ENCODE measurements around the gene TNFRSF25. TPM values are rescaled to one million over a fixed set of nuclear protein-coding genes. Genes with fewer than 3 reads are reported as not detected.
A peak's percentile ranks its signal among the peaks of the same experiment; 100 is the strongest.

The TNFRSF25 gene
- total and polyA plus RNA-seq, 2 donors (not counting 3 experiments of a cell fraction or from before 2014, with no cell fraction given) = 33.9 to 38.8 TPM

DNA sequence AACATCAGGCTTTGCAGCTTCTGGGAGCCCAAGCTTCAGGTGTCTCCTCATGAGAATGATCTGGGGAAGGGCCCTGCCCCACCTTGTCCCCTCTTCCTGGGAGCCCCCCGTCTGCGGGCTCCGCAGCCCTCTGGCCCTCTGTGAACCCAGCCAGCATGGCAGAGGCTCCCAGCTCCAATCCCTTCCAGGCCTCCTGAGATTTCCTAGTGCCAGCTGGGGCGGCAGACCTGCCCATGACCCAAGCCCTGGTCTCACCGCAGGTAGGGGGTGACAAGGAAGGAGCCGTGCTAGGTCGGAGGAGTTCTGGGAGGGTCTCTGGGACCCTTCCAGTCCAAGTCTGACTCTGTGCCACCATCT is 17.8 kb upstream of the TNFRSF25 start:
- Histone ChIP-seq H3K9me3 (replicated peaks; ENCODE audit: control insufficient read depth, insufficient read depth, low read length) (no peaks in the 10 kb centered on the region), H3K79me2 (ENCODE audit: control insufficient read depth, insufficient read depth, low read length) (peaks cover 39% of the 10 kb centered on the region), H3K27ac (ENCODE audit: insufficient read depth, low read depth, low read length) (no peak overlapping the region), H3K9ac (replicated peaks; ENCODE audit: extremely low read depth, insufficient read depth, low read length) (no peak overlapping the region), H3K4me2 (ENCODE audit: insufficient read depth, low read length) (peak overlapping the region; percentile 65), H3K27me3 (ENCODE audit: control insufficient read depth in 2 of 2, insufficient read depth in 2 of 2, low read length in 2 of 2) (no peaks in the 10 kb centered on the region), H2AFZ (ENCODE audit: low read depth, low read length) (no peak overlapping the region), H3K4me3 (replicated peaks in 1 of 3; ENCODE audit: insufficient read depth in 1 of 3, low read depth in 1 of 3, low read length in 3 of 3) (no peak overlapping the region), H3K36me3 (ENCODE audit: control insufficient read depth in 2 of 2, extremely low read depth in 1 of 2, insufficient read depth in 2 of 2, low read length in 2 of 2) (no peaks in the 10 kb centered on the region), H4K20me1 (replicated peaks; ENCODE audit: control insufficient read depth, extremely low read depth, insufficient read depth, low read length) (no peaks in the 10 kb centered on the region), H3K4me1 (ENCODE audit: control insufficient read depth, extremely low read depth, insufficient read depth, low read length) (peaks cover 10% of the 10 kb centered on the region), H3K9me1 (replicated peaks; ENCODE audit: control insufficient read depth, extremely low read depth, insufficient read depth, low read length) (no peaks in the 10 kb centered on the region)
- ChIA-PET CTCF (interaction anchor here (0.9 to 1.1 kb wide), 5 partner anchors 13 to 163 kb away, joined by 3 to 5 read pairs (median 3); no protein-coding TSS in a partner anchor), POLR2A (no interaction called here)
- dilution Hi-C loops (cut with MboI; ENCODE audit: extremely low pct_ligation_motif_present, low sequenced_read_pairs) (no loop called here), intact Hi-C loops (cut with micrococcal nuclease) (no loop called here)
- FAIRE-seq = no peak
- DNase-seq (ENCODE audit: low read depth, low spot score) = no peak
- no TSS peak for BruUV-seq (replicated peaks)
- TF ChIP-seq JUN (IDR thresholded peaks at IDR 0.05; ENCODE audit: borderline replicate concordance, insufficient read depth, insufficient read length, low read depth) (no peak), EZH2 (IDR thresholded peaks at IDR 0.05; ENCODE audit: borderline replicate concordance, low read depth, low read length, severe bottlenecking) (no peak), POLR2A (IDR thresholded peaks at IDR 0.05; ENCODE audit: low read depth, low read length) (no peak)

DNA sequence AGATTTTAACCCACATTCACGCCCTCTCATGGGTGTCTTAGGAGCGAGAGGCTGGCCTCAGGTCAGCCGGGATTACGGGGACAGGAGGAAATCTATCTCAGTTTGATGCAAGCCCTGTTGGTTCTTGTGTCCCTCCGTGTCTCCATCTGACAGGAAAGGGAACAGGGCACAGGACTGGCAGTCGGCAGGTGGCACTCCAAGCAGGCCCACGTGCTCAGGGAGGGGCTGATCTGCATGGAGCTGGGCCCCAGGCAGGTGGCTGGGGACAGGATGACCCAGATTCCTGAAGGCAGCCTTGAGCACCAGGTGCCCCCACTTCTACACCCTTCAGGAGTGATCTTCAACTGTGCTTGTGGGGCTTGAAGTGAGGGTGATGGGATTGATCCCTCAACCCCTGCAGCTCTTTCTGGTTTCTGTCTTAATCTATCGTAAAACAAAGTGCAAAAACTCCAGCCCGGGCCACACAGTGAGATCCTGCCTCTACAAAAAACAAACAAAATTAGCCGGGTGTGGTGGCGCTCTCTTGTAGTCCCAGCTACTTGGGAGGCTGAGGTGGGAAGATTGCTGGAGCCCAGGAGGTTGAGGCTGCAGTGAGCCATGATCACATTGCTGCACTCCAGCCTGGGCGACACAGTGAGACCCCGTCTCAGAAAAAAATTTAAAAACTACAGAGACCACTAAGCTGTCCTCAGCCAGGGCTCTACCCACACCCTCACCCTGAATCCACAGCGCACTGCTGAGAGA is 17.2 kb upstream of the TNFRSF25 start:
- no peaks in the 10 kb centered on the region for H4K20me1 ChIP-seq (replicated peaks; ENCODE audit: control insufficient read depth, extremely low read depth, insufficient read depth, low read length)
- no peak overlapping the region for H3K9ac ChIP-seq (replicated peaks; ENCODE audit: extremely low read depth, insufficient read depth, low read length)
- no peaks in the 10 kb centered on the region for H3K9me3 ChIP-seq (replicated peaks; ENCODE audit: control insufficient read depth, insufficient read depth, low read length)
- CTCF ChIA-PET = interaction anchor here (0.9 to 1.1 kb wide), 3 partner anchors 12 to 164 kb away, joined by 3 read pairs; no protein-coding TSS in a partner anchor
- no TSS peak for BruUV-seq (replicated peaks)
- no peaks in the 10 kb centered on the region for H3K36me3 ChIP-seq (ENCODE audit: control insufficient read depth in 2 of 2, extremely low read depth in 1 of 2, insufficient read depth in 2 of 2, low read length in 2 of 2)
- no peak for FAIRE-seq
- H3K4me2 ChIP-seq (ENCODE audit: insufficient read depth, low read length) = no peak overlapping the region
- H2AFZ ChIP-seq (ENCODE audit: low read depth, low read length) = no peak overlapping the region
- no peak for DNase-seq (ENCODE audit: low read depth, low spot score)
- H3K27ac ChIP-seq (ENCODE audit: insufficient read depth, low read depth, low read length) = no peak overlapping the region
- H3K27me3 ChIP-seq (ENCODE audit: control insufficient read depth in 2 of 2, insufficient read depth in 2 of 2, low read length in 2 of 2) = no peaks in the 10 kb centered on the region
- dilution Hi-C loops (cut with MboI; ENCODE audit: extremely low pct_ligation_motif_present, low sequenced_read_pairs) = no loop called here
- POLR2A ChIA-PET = no interaction called here
- H3K9me1 ChIP-seq (replicated peaks; ENCODE audit: control insufficient read depth, extremely low read depth, insufficient read depth, low read length) = no peaks in the 10 kb centered on the region
- no peak overlapping the region for H3K4me3 ChIP-seq (replicated peaks in 1 of 3; ENCODE audit: insufficient read depth in 1 of 3, low read depth in 1 of 3, low read length in 3 of 3)
- H3K79me2 ChIP-seq (ENCODE audit: control insufficient read depth, insufficient read depth, low read length) = peaks cover 39% of the 10 kb centered on the region
- TF ChIP-seq POLR2A (IDR thresholded peaks at IDR 0.05; ENCODE audit: low read depth, low read length) (no peak), EZH2 (IDR thresholded peaks at IDR 0.05; ENCODE audit: borderline replicate concordance, low read depth, low read length, severe bottlenecking) (no peak), POLR2AphosphoS5 (IDR thresholded peaks at IDR 0.05; ENCODE audit: insufficient read depth, low read depth, low read length) (no peak), FOS (IDR thresholded peaks at IDR 0.05; ENCODE audit: borderline replicate concordance, insufficient read depth, low read length) (no peak), MYC (IDR thresholded peaks at IDR 0.05; ENCODE audit: low read depth, low read length) (no peak), JUN (IDR thresholded peaks at IDR 0.05; ENCODE audit: borderline replicate concordance, insufficient read depth, insufficient read length, low read depth) (no peak), GATA2 (IDR thresholded peaks at IDR 0.05; ENCODE audit: insufficient read depth, insufficient read length, low read depth, low read length) (no peak)
- TF ChIP-seq, protein P1, sequence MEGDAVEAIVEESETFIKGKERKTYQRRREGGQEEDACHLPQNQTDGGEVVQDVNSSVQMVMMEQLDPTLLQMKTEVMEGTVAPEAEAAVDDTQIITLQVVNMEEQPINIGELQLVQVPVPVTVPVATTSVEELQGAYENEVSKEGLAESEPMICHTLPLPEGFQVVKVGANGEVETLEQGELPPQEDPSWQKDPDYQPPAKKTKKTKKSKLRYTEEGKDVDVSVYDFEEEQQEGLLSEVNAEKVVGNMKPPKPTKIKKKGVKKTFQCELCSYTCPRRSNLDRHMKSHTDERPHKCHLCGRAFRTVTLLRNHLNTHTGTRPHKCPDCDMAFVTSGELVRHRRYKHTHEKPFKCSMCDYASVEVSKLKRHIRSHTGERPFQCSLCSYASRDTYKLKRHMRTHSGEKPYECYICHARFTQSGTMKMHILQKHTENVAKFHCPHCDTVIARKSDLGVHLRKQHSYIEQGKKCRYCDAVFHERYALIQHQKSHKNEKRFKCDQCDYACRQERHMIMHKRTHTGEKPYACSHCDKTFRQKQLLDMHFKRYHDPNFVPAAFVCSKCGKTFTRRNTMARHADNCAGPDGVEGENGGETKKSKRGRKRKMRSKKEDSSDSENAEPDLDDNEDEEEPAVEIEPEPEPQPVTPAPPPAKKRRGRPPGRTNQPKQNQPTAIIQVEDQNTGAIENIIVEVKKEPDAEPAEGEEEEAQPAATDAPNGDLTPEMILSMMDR (IDR thresholded peaks at IDR 0.05; ENCODE audit: extremely low read depth in 1 of 2, insufficient read depth in 1 of 2, low read depth in 1 of 2, low read length in 2 of 2) = no peak
- TF ChIP-seq, protein P2, sequence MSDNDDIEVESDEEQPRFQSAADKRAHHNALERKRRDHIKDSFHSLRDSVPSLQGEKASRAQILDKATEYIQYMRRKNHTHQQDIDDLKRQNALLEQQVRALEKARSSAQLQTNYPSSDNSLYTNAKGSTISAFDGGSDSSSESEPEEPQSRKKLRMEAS (IDR thresholded peaks at IDR 0.05; ENCODE audit: insufficient read depth, insufficient read length) = no peak
- H3K4me1 ChIP-seq (ENCODE audit: control insufficient read depth, extremely low read depth, insufficient read depth, low read length) = peaks cover 10% of the 10 kb centered on the region
- intact Hi-C loops (cut with micrococcal nuclease) = no loop called here
